OCI-LY7 (cell line): ENCODE data around the gene CEBPG.

Experiments
- CTCF ChIP-seq: fragments of 200-600 bp; sonication (generic); conservative IDR thresholded peaks from 2 replicates; pipeline ENCODE4 v1.5.1; 2014; ENCODE audit warnings: mild to moderate bottlenecking, antibody characterized with exemption, low read length, moderate library complexity, mixed read lengths
- EZH2phosphoT487 ChIP-seq: fragments of 200-600 bp; sonication (generic); IDR thresholded peaks from 2 replicates; pipeline ENCODE4 v1.6.1; 2018; ENCODE audit warnings: low read depth, borderline replicate concordance, mild to moderate bottlenecking, mixed run types, antibody characterized with exemption, low read length, moderate library complexity, mixed read lengths

GRCh38 chr19:33400856-33401682 lies 27.6 kb downstream of the CEBPG start:
- TF ChIP-seq CTCF (no peak), EZH2phosphoT487 (no peak)
